SK-N-SH treated with all-trans-retinoic acid at 6 μM for 48 hours (cell line): ENCODE results near the gene RDH11.

Experiments
- CREB5 ChIP-seq: fragments of 250-450 bp; sonication (Bioruptor Pico); IDR thresholded peaks from 2 replicates; pipeline ENCODE4 v1.5.1; 2020; ENCODE audit warnings: low read depth, mild to moderate bottlenecking, moderate library complexity
- POU6F1 ChIP-seq: fragments of 250-450 bp; sonication (Bioruptor Pico); IDR thresholded peaks from 2 replicates; pipeline ENCODE4 v1.8.0; 2021; ENCODE audit warnings: low read depth, mild to moderate bottlenecking, moderate library complexity, borderline replicate concordance
- RARB ChIP-seq: fragments of 250-450 bp; sonication (Bioruptor Pico); IDR thresholded peaks from 2 replicates; pipeline ENCODE4 v1.8.0; 2021; ENCODE audit warnings: mild to moderate bottlenecking, moderate library complexity
- ZFP30 ChIP-seq: fragments of 450-650 bp; formaldehyde crosslinking; IDR thresholded peaks from 2 replicates; pipeline ENCODE4 v1.5.0; 2022; ENCODE audit warnings: mild to moderate bottlenecking, moderate library complexity

- TF ChIP-seq CREB5 (CRISPR knock-in tag): no peak
- TF ChIP-seq POU6F1 (CRISPR knock-in tag): no peak
- TF ChIP-seq RARB (CRISPR knock-in tag): no peak
- TF ChIP-seq ZFP30 (CRISPR knock-in tag): no peak
Measured at GRCh38 chr14:67698179-67698578, 2.6 kb upstream of the RDH11 start.
